ENCODE data around the gene RNF13. TPM values are rescaled to one million over a fixed set of nuclear protein-coding genes. Genes with fewer than 3 reads are reported as not detected.

The RNF13 gene
- total RNA-seq, 1 donor from 2014 or later, result 124 TPM

GRCh38 chr3:149777414-149778214, 35.4 kb upstream of the RNF13 start:
- H3K27me3 ChIP-seq (ENCODE audit: control insufficient read depth, insufficient read depth, low read length), result no peaks in the 10 kb centered on the region
- DNase-seq (ENCODE audit: low read depth) (no peak), FAIRE-seq (no peak)
- H3K36me3 ChIP-seq (ENCODE audit: control insufficient read depth, insufficient read depth, low read length), result no peaks in the 10 kb centered on the region
- H3K4me3 ChIP-seq (ENCODE audit: low read depth, low read length), result no peak overlapping the region
- TF ChIP-seq CTCF (IDR thresholded peaks at IDR 0.05; ENCODE audit: insufficient read depth, low read length, severe bottlenecking), result no peak

- Histone ChIP-seq H3K36me3 (ENCODE audit: control insufficient read depth, insufficient read depth, low read length) (no peaks in the 10 kb centered on the region), H3K4me3 (ENCODE audit: low read depth, low read length) (no peak overlapping the region), H3K27me3 (ENCODE audit: control insufficient read depth, insufficient read depth, low read length) (no peaks in the 10 kb centered on the region)
- TF ChIP-seq CTCF (IDR thresholded peaks at IDR 0.05; ENCODE audit: insufficient read depth, low read length, severe bottlenecking), result no peak
- FAIRE-seq, result no peak
- DNase-seq (ENCODE audit: low read depth), result no peak
These were observed 31.8 kb upstream of the RNF13 start for GRCh38 chr3:149781211-149781610.

GRCh38 chr3:149781741-149782140, 31.3 kb upstream of the RNF13 start:
- DNase-seq (ENCODE audit: low read depth) (no peak), FAIRE-seq (no peak)
- TF ChIP-seq CTCF (IDR thresholded peaks at IDR 0.05; ENCODE audit: insufficient read depth, low read length, severe bottlenecking), result no peak
- H3K36me3 ChIP-seq (ENCODE audit: control insufficient read depth, insufficient read depth, low read length), result no peaks in the 10 kb centered on the region
- H3K27me3 ChIP-seq (ENCODE audit: control insufficient read depth, insufficient read depth, low read length), result no peaks in the 10 kb centered on the region
- no peak overlapping the region for H3K4me3 ChIP-seq (ENCODE audit: low read depth, low read length)

GRCh38 chr3:149783576-149783975, 29.4 kb upstream of the RNF13 start:
- TF ChIP-seq CTCF (IDR thresholded peaks at IDR 0.05; ENCODE audit: insufficient read depth, low read length, severe bottlenecking), result no peak
- DNase-seq (ENCODE audit: low read depth) (peak; percentile 82), FAIRE-seq (no peak)

GRCh38 chr3:149784064-149784704, 28.8 kb upstream of the RNF13 start:
- Histone ChIP-seq H3K36me3 (ENCODE audit: control insufficient read depth, insufficient read depth, low read length) (no peaks in the 10 kb centered on the region), H3K27me3 (ENCODE audit: control insufficient read depth, insufficient read depth, low read length) (no peaks in the 10 kb centered on the region), H3K4me3 (ENCODE audit: low read depth, low read length) (no peak overlapping the region)
- DNase-seq (ENCODE audit: low read depth) (no peak), FAIRE-seq (no peak)
- no peak for TF ChIP-seq CTCF (IDR thresholded peaks at IDR 0.05; ENCODE audit: insufficient read depth, low read length, severe bottlenecking)

More at GRCh38 chr3:149783576-149783975, 29.4 kb upstream of the RNF13 start:
- Histone ChIP-seq H3K36me3 (ENCODE audit: control insufficient read depth, insufficient read depth, low read length) (no peaks in the 10 kb centered on the region), H3K27me3 (ENCODE audit: control insufficient read depth, insufficient read depth, low read length) (no peaks in the 10 kb centered on the region), H3K4me3 (ENCODE audit: low read depth, low read length) (no peak overlapping the region)

All from bronchial epithelial cell (primary cell).